Testis (tissue), 2 donors: ENCODE results near the gene PRKN.

ENCODE experiments used
- CTCF ChIP-seq, 3 experiments: fragments of 450-650 bp in 2 of 3; fragments of 200-600 bp in 1 of 3; sonication (generic) in 1 of 3; IDR thresholded peaks; one replicate each; pipeline ENCODE4 v1.5.1; 2016 to 2019; ENCODE audit warnings: antibody characterized with exemption in 3 of 3, mild to moderate bottlenecking in 2 of 3, moderate library complexity in 1 of 3
- POLR2A ChIP-seq: fragments of 450-650 bp; IDR thresholded peaks from one replicate; pipeline ENCODE4 v1.6.1; 2017; ENCODE audit warnings: antibody characterized with exemption, mild to moderate bottlenecking, moderate library complexity

GRCh38 chr6:161647234-161647633 is 1080.3 kb downstream of the PRKN start:
- TF ChIP-seq CTCF (IDR thresholded peaks at IDR 0.05) = no peak
- no peak for TF ChIP-seq POLR2A
